Progenitor cell of endocrine pancreas (in vitro differentiated cells): ENCODE results near the gene ITPRIPL2. TPM values are rescaled to one million over a fixed set of nuclear protein-coding genes. Genes with fewer than 3 reads are reported as not detected.

Source experiments
- DNase-seq: peaks from one replicate; pipeline ENCODE4 v3.0.0; 2021; ENCODE audit warnings: low spot score; ENCODE audit not compliant: unreplicated experiment
- H3K27ac Mint-ChIP-seq: 2 replicates; pipeline ENCODE4 v1.8.0; 2021; ENCODE audit warnings: mild to moderate bottlenecking, moderate library complexity, mixed read lengths
- H3K27me3 Mint-ChIP-seq: 2 replicates; pipeline ENCODE4 v1.8.0; 2021; ENCODE audit warnings: mixed read lengths
- H3K36me3 Mint-ChIP-seq: 2 replicates; pipeline ENCODE4 v1.8.0; 2022; ENCODE audit warnings: mixed read lengths; ENCODE audit not compliant: insufficient read depth
- H3K4me1 Mint-ChIP-seq: 2 replicates; pipeline ENCODE4 v1.8.0; 2021; ENCODE audit warnings: low read depth, mixed read lengths
- H3K4me3 Mint-ChIP-seq: 2 replicates; pipeline ENCODE4 v1.8.0; 2021; ENCODE audit warnings: low read depth, mild to moderate bottlenecking, moderate library complexity, mixed read lengths
- H3K9me3 Mint-ChIP-seq: 2 replicates; pipeline ENCODE4 v1.8.0; 2021; ENCODE audit warnings: low read depth, mixed read lengths
- total RNA-seq: library from RNA; stranded (reverse); gene quantifications from 2 replicates; pipeline ENCODE4 v1.2.1, GENCODE V29; 2021
- TF ChIP-seq, protein P1 (sequence below): fragments of 200-600 bp; sonication (generic); IDR thresholded peaks from one replicate; pipeline ENCODE4 v1.5.0; 2021; ENCODE audit warnings: antibody characterized with exemption, mild to moderate bottlenecking; ENCODE audit not compliant: unreplicated experiment

Gene ITPRIPL2
- total RNA-seq, 1 donor from 2014 or later: 12.0 TPM

DNA sequence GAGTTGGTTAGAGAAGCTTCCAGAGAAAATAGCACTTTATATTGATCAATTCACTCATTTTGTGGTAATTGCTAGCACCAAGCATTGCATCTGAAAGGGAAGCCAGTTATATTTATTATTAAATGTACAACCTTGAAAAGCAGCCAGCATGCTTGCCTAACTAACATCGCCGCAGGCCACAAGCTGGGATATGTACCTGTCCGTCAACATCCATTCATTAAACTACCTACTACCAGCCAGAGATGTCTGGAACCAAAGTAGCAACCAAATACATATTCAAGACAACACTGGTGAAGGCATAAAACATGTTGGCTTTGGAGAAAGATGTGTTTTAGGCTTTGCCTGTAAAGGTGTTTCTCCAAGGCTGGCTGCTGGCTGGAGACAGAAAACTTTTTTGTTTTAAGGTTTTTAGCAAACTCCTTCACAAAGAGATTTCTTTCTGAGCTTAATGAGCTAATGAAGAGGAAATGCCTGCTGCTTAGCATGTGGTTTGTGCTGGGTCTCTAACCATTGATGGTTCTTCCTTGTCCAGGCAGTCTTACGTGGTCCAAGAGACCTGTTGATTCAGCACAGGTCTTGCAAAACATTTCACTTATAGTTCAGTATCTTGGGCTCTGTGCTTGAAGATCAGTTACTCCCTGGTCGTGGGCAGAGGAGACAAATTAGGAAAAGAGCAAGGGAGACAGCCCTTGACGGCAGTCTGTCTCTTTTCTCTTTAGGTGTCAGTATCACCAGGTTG, 3.1 kb downstream of the ITPRIPL2 start:
- DNase-seq: no peak
- Mint-ChIP-seq H3K9me3 (no peaks in the 10 kb centered on the region), H3K27me3 (peaks cover 30% of the 10 kb centered on the region), H3K36me3 (no peaks in the 10 kb centered on the region), H3K27ac (no peak overlapping the region), H3K4me1 (peaks cover 6% of the 10 kb centered on the region), H3K4me3 (no peak overlapping the region)
- TF ChIP-seq, protein P1, sequence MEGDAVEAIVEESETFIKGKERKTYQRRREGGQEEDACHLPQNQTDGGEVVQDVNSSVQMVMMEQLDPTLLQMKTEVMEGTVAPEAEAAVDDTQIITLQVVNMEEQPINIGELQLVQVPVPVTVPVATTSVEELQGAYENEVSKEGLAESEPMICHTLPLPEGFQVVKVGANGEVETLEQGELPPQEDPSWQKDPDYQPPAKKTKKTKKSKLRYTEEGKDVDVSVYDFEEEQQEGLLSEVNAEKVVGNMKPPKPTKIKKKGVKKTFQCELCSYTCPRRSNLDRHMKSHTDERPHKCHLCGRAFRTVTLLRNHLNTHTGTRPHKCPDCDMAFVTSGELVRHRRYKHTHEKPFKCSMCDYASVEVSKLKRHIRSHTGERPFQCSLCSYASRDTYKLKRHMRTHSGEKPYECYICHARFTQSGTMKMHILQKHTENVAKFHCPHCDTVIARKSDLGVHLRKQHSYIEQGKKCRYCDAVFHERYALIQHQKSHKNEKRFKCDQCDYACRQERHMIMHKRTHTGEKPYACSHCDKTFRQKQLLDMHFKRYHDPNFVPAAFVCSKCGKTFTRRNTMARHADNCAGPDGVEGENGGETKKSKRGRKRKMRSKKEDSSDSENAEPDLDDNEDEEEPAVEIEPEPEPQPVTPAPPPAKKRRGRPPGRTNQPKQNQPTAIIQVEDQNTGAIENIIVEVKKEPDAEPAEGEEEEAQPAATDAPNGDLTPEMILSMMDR: no peak

DNA sequence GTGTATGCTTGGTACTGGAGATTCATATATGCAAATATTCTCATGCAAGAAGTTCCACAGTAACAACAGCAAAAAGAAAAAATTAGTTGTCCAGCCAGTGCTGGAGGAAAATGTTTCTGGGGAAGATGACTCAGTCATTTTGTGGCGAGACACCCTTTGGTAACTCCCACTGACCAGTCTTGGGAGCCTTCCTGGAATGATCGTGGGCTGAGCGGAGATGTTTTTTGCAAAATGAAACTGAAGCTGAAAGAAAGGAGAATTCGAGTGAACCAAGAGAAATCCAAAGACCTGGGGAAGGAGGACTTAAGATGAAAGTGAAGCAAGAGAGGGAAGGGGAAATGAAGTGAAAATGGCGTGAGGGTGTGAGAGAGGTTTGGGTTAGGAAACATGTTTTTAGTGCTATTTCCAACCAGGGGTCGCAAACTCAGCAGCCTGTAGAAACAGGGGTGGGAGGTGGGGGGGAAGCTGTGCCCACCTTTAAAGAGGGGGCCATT, 5.2 kb downstream of the ITPRIPL2 start:
- H3K27ac Mint-ChIP-seq: no peak overlapping the region
- no peaks in the 10 kb centered on the region for H3K36me3 Mint-ChIP-seq
- H3K9me3 Mint-ChIP-seq: no peaks in the 10 kb centered on the region
- H3K27me3 Mint-ChIP-seq: peaks cover 21% of the 10 kb centered on the region
- H3K4me3 Mint-ChIP-seq: no peak overlapping the region
- no peak for DNase-seq
- TF ChIP-seq, protein P1: no peak
- peaks cover 1% of the 10 kb centered on the region for H3K4me1 Mint-ChIP-seq

DNA sequence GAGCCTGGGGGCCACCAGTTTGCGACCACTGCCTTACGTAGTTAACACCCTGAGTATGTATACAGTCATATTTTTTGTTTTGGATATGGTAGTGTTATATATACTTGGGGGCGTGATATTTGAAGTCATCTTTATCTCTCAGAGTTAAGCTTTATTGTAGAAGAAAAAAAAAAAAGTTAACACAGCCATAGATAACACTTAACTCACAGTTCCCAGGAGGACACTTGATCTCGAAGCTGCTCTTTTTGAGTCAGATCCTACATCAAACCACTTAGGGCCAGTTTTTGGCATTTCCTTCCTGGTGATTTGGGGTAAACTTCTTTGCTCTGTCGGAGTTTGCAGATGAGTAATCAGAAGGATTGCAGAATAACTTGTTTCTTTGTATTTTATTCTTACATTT, 5.8 kb downstream of the ITPRIPL2 start:
- Mint-ChIP-seq H3K36me3 (no peaks in the 10 kb centered on the region), H3K4me3 (no peak overlapping the region), H3K27ac (no peak overlapping the region), H3K4me1 (peaks cover 1% of the 10 kb centered on the region), H3K9me3 (no peaks in the 10 kb centered on the region), H3K27me3 (peaks cover 21% of the 10 kb centered on the region)
- TF ChIP-seq, protein P1: no peak
- DNase-seq: no peak

DNA sequence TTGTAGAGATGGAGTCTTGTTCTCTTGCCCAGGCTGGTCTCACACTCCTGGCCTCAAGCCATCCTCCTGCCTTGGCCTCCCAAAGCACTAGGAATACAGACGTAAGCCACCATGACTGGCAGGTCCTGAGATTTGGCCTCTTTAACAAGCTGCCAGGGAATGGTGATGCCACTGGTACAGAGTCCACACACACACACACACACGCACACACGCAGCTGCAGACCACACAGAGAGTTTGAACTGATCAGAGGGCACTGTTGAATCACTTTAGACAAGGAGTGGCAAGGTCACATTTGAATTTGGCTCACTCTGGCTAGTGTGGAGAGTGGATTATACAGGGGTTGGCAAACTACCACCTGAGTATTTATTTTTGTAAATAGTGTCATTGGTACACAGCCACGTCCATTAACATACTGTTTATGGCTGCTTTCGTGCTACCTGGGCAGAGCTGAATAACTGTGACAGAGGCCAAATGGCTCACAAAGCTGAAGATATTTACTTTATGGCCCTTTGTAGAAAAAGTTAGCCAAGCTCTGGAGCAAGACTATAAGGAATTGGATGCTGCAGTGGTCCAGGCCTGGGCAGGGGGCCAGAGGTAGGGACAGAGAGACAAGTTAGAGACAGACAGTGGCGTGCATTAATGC, 9.9 kb downstream of the ITPRIPL2 start:
- Mint-ChIP-seq H3K9me3 (no peaks in the 10 kb centered on the region), H3K4me1 (peaks cover 1% of the 10 kb centered on the region), H3K27ac (no peak overlapping the region), H3K27me3 (peaks cover 3% of the 10 kb centered on the region), H3K4me3 (no peak overlapping the region), H3K36me3 (no peaks in the 10 kb centered on the region)
- DNase-seq: no peak
- TF ChIP-seq, protein P1: no peak

DNA sequence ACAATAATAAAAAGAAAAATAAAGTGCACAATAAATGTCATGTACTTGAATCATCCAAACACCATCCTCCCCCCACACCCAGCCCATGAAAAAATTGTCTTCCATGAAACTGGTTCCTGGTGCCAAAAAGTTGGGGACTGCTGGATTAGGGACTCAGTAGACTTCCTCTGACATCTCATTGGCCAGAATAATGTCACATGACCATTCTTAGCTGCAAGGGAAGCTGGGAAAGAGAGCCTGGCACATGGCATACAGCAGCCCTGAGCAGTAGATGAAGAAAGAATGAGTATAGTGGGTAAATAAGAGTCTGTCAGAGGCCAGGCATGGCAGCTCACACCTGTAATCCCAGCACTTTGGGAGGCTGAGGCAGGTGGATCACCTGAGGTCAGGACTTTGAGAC, 12.5 kb downstream of the ITPRIPL2 start:
- H3K27me3 Mint-ChIP-seq: peaks cover 13% of the 10 kb centered on the region
- H3K27ac Mint-ChIP-seq: no peak overlapping the region
- no peaks in the 10 kb centered on the region for H3K9me3 Mint-ChIP-seq
- no peak for DNase-seq
- TF ChIP-seq, protein P1: no peak
- no peak overlapping the region for H3K4me3 Mint-ChIP-seq
- peaks cover 1% of the 10 kb centered on the region for H3K4me1 Mint-ChIP-seq
- H3K36me3 Mint-ChIP-seq: no peaks in the 10 kb centered on the region
